ENCODE results near the gene LRRIQ4. TPM values are rescaled to one million over a fixed set of nuclear protein-coding genes. Genes with fewer than 3 reads are reported as not detected.

LRRIQ4 gene
- total RNA-seq, 1 donor, result under 0.01 TPM

- H3K79me2 ChIP-seq (ENCODE audit: insufficient read depth, low read length), result no peaks in the 10 kb centered on the region
- H3K9me3 ChIP-seq (ENCODE audit: low read depth, low read length), result no peaks in the 10 kb centered on the region
- no peaks in the 10 kb centered on the region for H3K4me1 ChIP-seq (ENCODE audit: insufficient read depth, low read length)
- H3K4me2 ChIP-seq (ENCODE audit: insufficient read depth, low read length), result no peak overlapping the region
- no peaks in the 10 kb centered on the region for H3K36me3 ChIP-seq (ENCODE audit: insufficient read depth, low read length)
- no peak for TF ChIP-seq CTCF (IDR thresholded peaks at IDR 0.05; ENCODE audit: extremely low read depth, low read depth, low read length)
- no peak for DNase-seq (ENCODE audit: insufficient read length, low spot score, missing footprints)
- H3K27ac ChIP-seq (ENCODE audit: low read depth, low read length), result no peak overlapping the region
- peaks cover 5% of the 10 kb centered on the region for H3K27me3 ChIP-seq (ENCODE audit: insufficient read depth, low read length)
- H3K4me3 ChIP-seq (ENCODE audit: insufficient read depth, low read length), result no peak overlapping the region
- no peak overlapping the region for H2AFZ ChIP-seq (ENCODE audit: low read length)
- H4K20me1 ChIP-seq (ENCODE audit: insufficient read depth, low read length), result no peaks in the 10 kb centered on the region
These were observed 51.6 kb downstream of the LRRIQ4 start for GRCh38 chr3:169864270-169864669.

- no peaks in the 10 kb centered on the region for H3K36me3 ChIP-seq (ENCODE audit: insufficient read depth, low read length)
- no peak for DNase-seq (ENCODE audit: insufficient read length, low spot score, missing footprints)
- no peak overlapping the region for H2AFZ ChIP-seq (ENCODE audit: low read length)
- H3K9me3 ChIP-seq (ENCODE audit: low read depth, low read length), result no peaks in the 10 kb centered on the region
- no peaks in the 10 kb centered on the region for H3K79me2 ChIP-seq (ENCODE audit: insufficient read depth, low read length)
- no peak for TF ChIP-seq CTCF (IDR thresholded peaks at IDR 0.05; ENCODE audit: extremely low read depth, low read depth, low read length)
- peaks cover 5% of the 10 kb centered on the region for H3K27me3 ChIP-seq (ENCODE audit: insufficient read depth, low read length)
- H4K20me1 ChIP-seq (ENCODE audit: insufficient read depth, low read length), result no peaks in the 10 kb centered on the region
- no peak overlapping the region for H3K4me2 ChIP-seq (ENCODE audit: insufficient read depth, low read length)
- no peak overlapping the region for H3K27ac ChIP-seq (ENCODE audit: low read depth, low read length)
- no peak overlapping the region for H3K4me3 ChIP-seq (ENCODE audit: insufficient read depth, low read length)
- H3K4me1 ChIP-seq (ENCODE audit: insufficient read depth, low read length), result no peaks in the 10 kb centered on the region
These were observed 52.6 kb downstream of the LRRIQ4 start for GRCh38 chr3:169865176-169865767.

GRCh38 chr3:169867584-169868210, 55.0 kb downstream of the LRRIQ4 start:
- H3K79me2 ChIP-seq (ENCODE audit: insufficient read depth, low read length), result no peaks in the 10 kb centered on the region
- no peak overlapping the region for H2AFZ ChIP-seq (ENCODE audit: low read length)
- no peak for DNase-seq (ENCODE audit: insufficient read length, low spot score, missing footprints)
- H3K4me1 ChIP-seq (ENCODE audit: insufficient read depth, low read length), result no peaks in the 10 kb centered on the region
- no peaks in the 10 kb centered on the region for H3K9me3 ChIP-seq (ENCODE audit: low read depth, low read length)
- H3K4me2 ChIP-seq (ENCODE audit: insufficient read depth, low read length), result no peak overlapping the region
- H3K27me3 ChIP-seq (ENCODE audit: insufficient read depth, low read length), result peaks cover 6% of the 10 kb centered on the region
- no peak for TF ChIP-seq CTCF (IDR thresholded peaks at IDR 0.05; ENCODE audit: extremely low read depth, low read depth, low read length)
- no peak overlapping the region for H3K4me3 ChIP-seq (ENCODE audit: insufficient read depth, low read length)
- H3K27ac ChIP-seq (ENCODE audit: low read depth, low read length), result no peak overlapping the region
- H4K20me1 ChIP-seq (ENCODE audit: insufficient read depth, low read length), result no peaks in the 10 kb centered on the region
- no peaks in the 10 kb centered on the region for H3K36me3 ChIP-seq (ENCODE audit: insufficient read depth, low read length)

GRCh38 chr3:169868369-169868768, 55.7 kb downstream of the LRRIQ4 start:
- H2AFZ ChIP-seq (ENCODE audit: low read length), result no peak overlapping the region
- peaks cover 9% of the 10 kb centered on the region for H3K27me3 ChIP-seq (ENCODE audit: insufficient read depth, low read length)
- no peaks in the 10 kb centered on the region for H3K9me3 ChIP-seq (ENCODE audit: low read depth, low read length)
- H3K4me2 ChIP-seq (ENCODE audit: insufficient read depth, low read length), result no peak overlapping the region
- H3K36me3 ChIP-seq (ENCODE audit: insufficient read depth, low read length), result no peaks in the 10 kb centered on the region
- TF ChIP-seq CTCF (IDR thresholded peaks at IDR 0.05; ENCODE audit: extremely low read depth, low read depth, low read length), result no peak
- no peaks in the 10 kb centered on the region for H3K4me1 ChIP-seq (ENCODE audit: insufficient read depth, low read length)
- H3K27ac ChIP-seq (ENCODE audit: low read depth, low read length), result no peak overlapping the region
- DNase-seq (ENCODE audit: insufficient read length, low spot score, missing footprints), result no peak
- H4K20me1 ChIP-seq (ENCODE audit: insufficient read depth, low read length), result no peaks in the 10 kb centered on the region
- H3K4me3 ChIP-seq (ENCODE audit: insufficient read depth, low read length), result no peak overlapping the region
- no peaks in the 10 kb centered on the region for H3K79me2 ChIP-seq (ENCODE audit: insufficient read depth, low read length)
